ENCODE data around the gene PTS.
"Not testable (repeated sequence)": the region's sequence is repeated elsewhere in the genome, so short reads cannot be mapped to it uniquely, and the experiment has no call there.

Gene PTS

GRCh38 chr11:112226062-112226830, at the start of gene PTS:
PTS (plus strand) TSS chr11:112226428; CDS start chr11:112226444, 16 bp downstream.
- DNase-seq: peak; percentile 80

GRCh38 chr11:112177589-112177988, 48.6 kb upstream of the PTS start:
- DNase-seq: no peak

- no peak for DNase-seq
These were observed 47.8 kb upstream of the PTS start for GRCh38 chr11:112178428-112178827.

GRCh38 chr11:112178936-112179335, 47.3 kb upstream of the PTS start:
- DNase-seq: no peak

- no peak for DNase-seq
These were observed 46.6 kb upstream of the PTS start for GRCh38 chr11:112179601-112180000.

- no peak for DNase-seq
These were observed 43.4 kb upstream of the PTS start for GRCh38 chr11:112182867-112183266.

- no peak for DNase-seq
These were observed 40.3 kb upstream of the PTS start for GRCh38 chr11:112185883-112186282.

GRCh38 chr11:112186304-112186703, 39.9 kb upstream of the PTS start:
- DNase-seq: no peak

GRCh38 chr11:112195113-112195512, 31.1 kb upstream of the PTS start:
- not testable (repeated sequence) for DNase-seq

GRCh38 chr11:112195951-112196351, 30.3 kb upstream of the PTS start:
- no peak for DNase-seq

GRCh38 chr11:112196519-112197087, 29.6 kb upstream of the PTS start:
- DNase-seq: no peak

- not testable (repeated sequence) for DNase-seq
These were observed 27.1 kb upstream of the PTS start for GRCh38 chr11:112199101-112199500.

- no peak for DNase-seq
These were observed 26.0 kb upstream of the PTS start for GRCh38 chr11:112200252-112200651.

- DNase-seq: no peak
These were observed 20.2 kb upstream of the PTS start for GRCh38 chr11:112206071-112206470.

- DNase-seq: no peak
These were observed 15.3 kb upstream of the PTS start for GRCh38 chr11:112210890-112211289.

GRCh38 chr11:112211536-112211935, 14.7 kb upstream of the PTS start:
- DNase-seq: no peak

- no peak for DNase-seq
These were observed 13.9 kb upstream of the PTS start for GRCh38 chr11:112212290-112212689.

GRCh38 chr11:112212710-112213109, 13.5 kb upstream of the PTS start:
- DNase-seq: no peak

- no peak for DNase-seq
These were observed 12.5 kb upstream of the PTS start for GRCh38 chr11:112213753-112214152.

GRCh38 chr11:112215621-112216020, 10.6 kb upstream of the PTS start:
- no peak for DNase-seq

GRCh38 chr11:112216561-112217105, 9.6 kb upstream of the PTS start:
- DNase-seq: no peak

- DNase-seq: peak; percentile 8
These were observed 6.6 kb upstream of the PTS start for GRCh38 chr11:112219476-112220232.

- DNase-seq: no peak
These were observed 4.9 kb upstream of the PTS start for GRCh38 chr11:112221274-112221835.

Data from activated effector memory CD4-positive, alpha-beta T cell treated with Interleukin-2 at 50 U/mL for 16 hours (primary cell).